Central memory CD4-positive, alpha-beta T cell (primary cell): ENCODE measurements around the gene ACTL7B.
"Not testable (repeated sequence)": the region's sequence is repeated elsewhere in the genome, so short reads cannot be mapped to it uniquely, and the experiment has no call there.

Source experiments
- DNase-seq: peaks from one replicate; pipeline ENCODE4 v3.0.0; 2022

Gene ACTL7B

GRCh38 chr9:108869092-108869725, 13.4 kb upstream of the ACTL7B start:
- DNase-seq = no peak

DNA sequence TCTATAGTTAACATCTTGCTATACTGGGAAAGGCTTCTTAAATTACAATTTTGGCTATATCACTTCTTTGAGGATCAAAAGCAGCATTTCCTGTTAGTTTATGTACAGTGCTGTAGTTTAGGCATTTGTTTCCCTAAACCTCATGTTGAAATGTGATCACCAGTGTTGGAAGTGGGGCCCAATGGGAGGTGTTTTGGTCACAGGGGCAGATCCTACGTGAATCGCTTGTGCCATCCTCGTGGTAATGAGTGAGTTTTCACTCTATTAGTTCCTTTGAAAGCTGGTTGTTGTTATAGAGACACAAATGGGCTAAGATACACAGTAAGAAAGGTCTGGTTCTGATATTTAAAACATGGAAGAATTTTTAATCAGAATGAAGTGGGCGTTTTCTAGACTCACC, 12.0 kb upstream of the ACTL7B start:
- no peak for DNase-seq

DNA sequence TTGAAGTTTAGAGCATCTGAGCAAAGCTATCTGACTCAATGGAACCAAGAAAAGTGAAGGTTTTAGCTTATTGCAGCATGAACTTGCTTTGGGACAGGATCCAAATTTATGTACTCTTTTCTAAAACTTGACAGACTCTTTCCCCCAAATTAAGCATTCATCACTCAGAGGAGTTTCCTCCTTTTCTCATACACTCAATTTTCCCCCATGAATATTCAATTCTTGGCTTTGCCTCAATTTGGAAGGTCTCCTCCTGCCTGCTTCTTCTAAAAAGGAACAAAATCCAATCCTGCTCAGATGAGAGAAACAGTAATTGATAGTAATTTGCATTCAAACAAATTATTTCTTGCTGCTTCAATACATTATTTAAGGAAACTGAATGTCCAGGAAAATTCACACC, 11.3 kb upstream of the ACTL7B start:
- no peak for DNase-seq

- DNase-seq = no peak
These were observed 10.2 kb upstream of the ACTL7B start for GRCh38 chr9:108866001-108866420.

GRCh38 chr9:108865037-108865436, 9.3 kb upstream of the ACTL7B start:
- DNase-seq = no peak

DNA sequence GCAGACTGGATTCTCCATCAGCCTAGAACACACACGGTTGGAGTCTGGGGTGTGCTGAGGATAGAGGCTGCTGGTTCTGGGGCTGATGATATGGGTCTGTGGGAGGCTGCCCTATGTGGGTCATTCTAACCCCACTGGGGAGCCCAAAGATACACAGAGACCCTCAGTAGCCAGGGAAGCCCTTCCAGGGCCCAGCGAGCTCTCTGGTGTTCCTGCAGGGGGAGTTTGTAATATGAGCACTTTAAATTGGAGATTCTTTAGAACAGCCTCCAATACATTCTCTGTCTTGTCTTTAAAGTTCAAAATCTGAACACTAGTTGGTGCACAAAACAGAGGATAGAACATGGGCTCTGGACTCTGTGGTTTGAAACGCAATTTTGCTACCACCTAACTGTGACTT, 8.7 kb upstream of the ACTL7B start:
- no peak for DNase-seq

DNA sequence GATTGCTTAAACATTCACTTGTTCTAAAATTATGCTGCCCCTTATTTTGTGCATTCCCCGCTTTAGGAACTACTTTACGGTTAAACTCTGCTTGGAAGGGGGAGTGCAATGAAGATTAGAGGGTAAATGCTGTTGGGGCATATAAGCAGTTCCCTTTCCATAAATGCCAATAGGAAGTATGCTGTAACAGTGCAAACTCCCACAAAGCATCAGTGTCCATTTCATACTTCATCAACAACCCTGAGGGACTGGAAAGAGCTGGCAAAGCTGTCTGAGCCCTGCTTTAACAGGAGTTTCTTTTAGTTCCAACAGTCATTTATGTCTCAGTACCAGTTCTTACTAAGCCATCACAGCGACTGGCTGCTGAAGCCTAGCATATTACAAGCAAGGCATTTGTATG, 8.1 kb upstream of the ACTL7B start:
- no peak for DNase-seq

DNA sequence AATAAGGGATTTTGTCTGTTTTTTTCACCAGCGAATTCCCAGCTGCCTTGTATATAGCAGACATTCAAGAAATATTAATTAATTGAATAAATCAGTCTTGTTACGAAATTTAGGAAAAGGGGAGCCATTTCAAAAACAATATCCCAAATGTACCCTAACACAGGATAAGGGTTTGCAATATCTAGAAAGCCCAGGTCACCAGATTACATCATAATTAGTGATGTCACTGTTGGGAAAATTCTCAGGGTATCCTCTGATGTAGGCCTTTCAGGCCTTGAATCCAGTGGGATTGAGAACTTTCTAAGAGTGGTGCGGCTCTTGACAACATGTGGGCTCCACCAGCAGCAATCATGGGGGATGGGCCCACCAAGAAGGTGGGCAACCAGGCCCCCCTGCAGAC, 6.2 kb upstream of the ACTL7B start, which contains the start of gene ACTL7A:
Gene ACTL7A (plus strand): TSS at position 270 of the 400 bp plus-strand sequence. CDS start 57 bp downstream, at position 327.
- no peak for DNase-seq

DNA sequence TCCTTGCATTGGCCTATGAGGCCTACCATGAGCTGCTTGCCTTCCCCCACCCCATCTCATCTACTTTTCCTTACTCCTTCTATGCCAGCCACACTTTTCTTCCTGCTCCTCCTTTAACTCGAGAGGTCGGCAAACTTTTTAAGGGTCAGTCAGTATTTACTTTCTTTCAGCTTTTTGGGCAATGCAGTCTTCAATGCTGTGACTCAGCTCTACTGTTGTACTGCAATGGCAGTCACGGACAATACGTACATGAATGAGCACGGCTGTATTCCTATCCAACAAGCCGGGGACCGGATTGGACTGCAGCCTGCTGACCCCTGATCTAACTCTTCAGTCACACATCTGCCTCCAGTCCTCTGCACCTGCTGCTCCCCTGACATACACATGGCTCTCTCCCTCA, 5.7 kb upstream of the ACTL7B start:
- DNase-seq = no peak

DNA sequence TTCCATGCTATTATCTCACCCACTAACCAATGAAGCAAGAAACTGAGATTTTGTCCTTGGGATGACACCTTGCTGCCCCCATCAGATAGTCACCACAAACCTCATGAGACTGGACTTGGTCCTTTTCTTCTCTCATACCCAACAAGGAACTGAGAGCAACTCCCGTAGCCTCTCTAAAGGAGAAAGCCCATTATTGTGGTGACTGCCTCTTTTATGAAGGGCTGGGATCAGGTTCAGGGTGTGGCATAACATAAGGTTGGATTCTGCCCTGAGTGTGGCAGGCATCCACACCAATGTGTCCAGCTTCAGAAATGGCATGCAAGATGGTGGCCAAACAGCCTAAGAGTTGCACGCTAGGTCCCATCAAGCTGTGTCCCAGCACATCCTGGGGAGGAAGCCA, 5.0 kb upstream of the ACTL7B start:
- DNase-seq = no peak

DNA sequence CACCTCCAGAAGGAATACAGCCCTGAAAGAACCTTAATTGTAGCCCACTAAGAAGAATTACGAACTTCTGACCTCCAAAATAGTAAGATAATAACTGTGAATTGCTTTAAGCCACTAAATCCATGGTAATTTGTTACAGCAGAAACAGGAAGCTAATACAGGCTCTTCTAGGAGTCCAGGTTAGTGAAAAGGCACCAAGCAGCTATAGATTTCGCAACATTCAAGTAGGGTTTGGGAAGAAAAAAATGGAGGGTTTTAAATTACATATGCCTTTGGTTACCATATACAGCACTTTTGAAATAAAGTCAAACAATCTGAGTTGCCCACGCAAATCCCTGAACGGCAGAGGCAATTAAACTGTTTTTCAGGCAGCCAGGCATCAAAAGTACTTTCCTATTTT, 4.6 kb upstream of the ACTL7B start:
- DNase-seq = no peak

DNA sequence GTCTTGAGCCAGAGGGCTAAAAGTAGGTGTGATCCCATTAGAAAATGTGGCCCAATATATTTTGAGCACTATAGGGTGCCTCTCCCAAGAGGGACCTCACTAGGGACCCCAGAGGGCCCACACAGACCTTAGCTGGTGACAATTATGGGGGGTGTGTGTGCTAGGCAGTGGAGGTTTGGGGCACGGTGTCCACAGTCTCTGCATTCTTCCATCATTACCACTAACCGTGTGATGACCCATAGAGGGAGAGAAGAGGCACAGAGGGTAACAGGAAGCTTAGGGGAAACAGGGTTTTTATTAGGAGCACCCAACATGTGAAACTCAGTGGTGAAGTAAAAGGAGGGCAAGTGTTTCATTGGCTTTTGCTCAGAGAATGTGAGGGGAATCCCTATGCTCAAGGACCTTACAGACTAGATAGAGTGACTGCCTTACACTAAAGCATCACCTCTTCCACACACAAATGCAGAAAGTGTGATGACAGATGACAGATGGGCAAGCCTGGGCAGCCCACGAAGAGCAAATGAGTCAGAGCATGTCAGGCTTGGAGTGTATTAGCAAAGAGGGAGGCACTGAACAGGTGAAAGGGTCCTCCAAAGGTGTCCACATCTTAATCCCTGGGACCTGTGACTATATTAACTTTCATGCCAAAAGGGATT, 3.8 kb upstream of the ACTL7B start:
- no peak for DNase-seq

GRCh38 chr9:108857572-108857971, 1.8 kb upstream of the ACTL7B start:
- DNase-seq = no peak

GRCh38 chr9:108855529-108855886, 278 bp downstream of the ACTL7B start:
- DNase-seq = no peak

GRCh38 chr9:108854641-108855528, 901 bp downstream of the ACTL7B start:
- no peak for DNase-seq

DNA sequence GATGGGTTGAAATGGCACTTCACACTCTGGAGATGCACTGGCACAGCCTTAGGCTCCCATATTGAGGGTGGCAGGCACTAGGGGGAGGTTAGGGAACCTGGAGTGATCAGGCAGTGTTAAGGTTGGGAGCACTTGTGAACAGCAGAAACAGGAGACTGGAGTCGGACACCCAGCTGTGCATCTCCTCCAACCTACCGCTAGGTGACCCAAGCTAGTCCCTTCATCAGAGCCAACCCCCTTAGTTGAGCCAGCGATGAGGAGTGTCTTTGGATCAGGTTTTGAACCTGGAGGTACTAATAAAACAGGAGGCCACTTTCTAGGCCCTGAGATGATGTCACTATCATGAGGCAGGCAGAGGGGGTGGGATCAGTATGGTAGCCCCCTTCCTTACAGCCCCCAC, 1.7 kb downstream of the ACTL7B start:
- no peak for DNase-seq

DNA sequence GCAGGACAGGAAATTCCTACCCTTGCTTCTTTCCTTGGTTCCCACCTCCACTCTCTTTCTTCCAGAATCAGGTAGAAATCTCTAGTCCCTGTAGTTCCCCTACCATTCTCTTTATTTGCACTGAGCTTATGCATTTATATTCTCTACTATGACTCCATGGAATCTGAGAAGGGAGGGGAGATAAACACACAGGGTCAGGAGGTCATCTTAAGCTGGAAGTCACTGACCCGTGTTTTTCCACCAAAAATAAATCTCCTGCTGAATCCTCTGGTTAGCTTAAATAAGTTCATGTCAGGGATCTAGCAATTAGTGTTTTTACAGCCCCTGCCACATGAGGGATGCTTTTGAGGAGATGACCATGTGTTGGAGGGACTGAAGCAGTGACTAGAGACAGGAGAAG, 3.7 kb downstream of the ACTL7B start:
- DNase-seq = no peak

DNA sequence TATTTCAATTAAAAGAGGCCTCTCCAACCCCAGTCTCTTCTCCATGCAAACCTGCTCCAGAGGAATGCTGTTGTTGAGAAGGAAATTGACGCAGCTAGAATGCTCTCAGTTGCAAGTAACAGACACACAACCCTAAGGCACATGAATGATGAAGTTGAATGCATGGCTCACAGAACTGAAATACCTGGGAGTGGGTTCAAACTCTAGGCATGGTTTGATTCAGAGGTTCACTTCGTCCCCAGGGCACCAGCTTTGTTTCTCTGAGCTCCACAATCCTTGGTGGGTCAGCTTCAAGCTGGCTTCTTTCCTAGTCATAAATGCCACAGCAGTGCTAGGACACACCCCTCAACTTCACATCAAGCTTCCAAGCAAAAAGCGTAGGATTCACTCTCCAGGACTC, 4.6 kb downstream of the ACTL7B start:
- DNase-seq = no peak

- no peak for DNase-seq
These were observed 5.4 kb downstream of the ACTL7B start for GRCh38 chr9:108850293-108850897.

- DNase-seq = not testable (repeated sequence)
These were observed 7.5 kb downstream of the ACTL7B start for GRCh38 chr9:108848296-108848695.

GRCh38 chr9:108845947-108846346, 9.8 kb downstream of the ACTL7B start:
- DNase-seq = no peak

DNA sequence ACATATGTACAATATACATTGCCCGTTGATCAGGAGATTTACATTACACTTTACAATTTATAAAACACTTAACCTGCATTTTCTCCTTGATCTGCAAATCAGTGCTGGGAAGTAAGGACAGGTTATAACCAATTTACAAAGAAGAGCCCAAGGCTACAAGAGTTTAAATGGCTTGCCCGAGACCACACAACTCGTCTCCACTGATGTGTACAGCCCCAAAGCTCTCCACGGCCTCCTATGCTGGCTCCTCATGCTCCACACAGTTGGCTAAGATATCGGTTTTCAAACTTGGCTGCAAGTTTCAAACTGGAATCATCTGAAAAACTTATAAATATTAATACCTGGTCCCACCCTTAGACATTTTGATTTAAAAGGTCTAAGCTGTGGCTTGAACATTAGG, 10.3 kb downstream of the ACTL7B start:
- DNase-seq = no peak

DNA sequence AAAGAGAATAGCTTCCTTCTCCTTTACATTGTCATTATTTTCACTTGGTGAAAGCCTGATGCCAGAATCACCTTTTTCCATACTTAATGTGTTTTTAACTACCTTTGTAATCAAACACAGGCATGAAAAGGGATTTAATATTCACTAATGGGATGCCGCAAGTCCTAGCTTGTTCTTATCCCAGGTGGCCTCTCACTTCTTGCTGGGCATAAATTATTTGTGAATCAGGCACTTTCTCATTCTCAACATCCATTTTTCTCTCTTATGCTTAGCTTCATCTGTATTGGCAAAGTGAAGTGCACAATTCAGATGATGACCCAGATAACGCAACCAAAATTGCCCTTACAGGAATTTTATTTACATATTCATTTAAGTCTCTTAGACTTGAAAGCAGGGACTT, 10.9 kb downstream of the ACTL7B start:
- no peak for DNase-seq
